ENCODE results near the gene AGT.

AGT gene

DNA sequence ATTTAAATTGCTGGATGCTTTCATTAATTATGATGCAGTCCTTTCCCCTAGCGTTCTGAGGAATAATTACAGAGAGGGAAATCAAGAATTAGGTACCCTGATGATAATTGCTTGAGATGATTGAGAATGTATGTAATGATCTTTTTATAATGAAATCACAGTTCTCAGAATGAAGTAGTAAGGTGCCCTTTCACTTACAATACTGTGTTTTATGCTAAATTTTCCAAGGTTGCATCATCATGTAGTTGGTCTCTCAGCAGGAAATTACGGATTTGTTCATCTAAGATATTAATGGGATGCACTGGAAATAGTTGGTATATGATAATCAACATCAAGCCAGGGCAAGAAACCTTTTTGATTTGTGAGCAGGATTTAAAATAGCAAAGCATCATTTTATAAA lies 34.1 kb downstream of the AGT start:
- no peak overlapping the region for H3K23ac ChIP-seq (ENCODE audit: low read depth, low read length, poor library complexity)
- no peaks in the 10 kb centered on the region for H3K4me1 ChIP-seq (ENCODE audit: control insufficient read depth in 2 of 2, insufficient read depth in 1 of 2, low read depth in 1 of 2, low read length in 2 of 2)
- H3K27ac ChIP-seq (replicated peaks; ENCODE audit: low read length), result no peak overlapping the region
- WGBS, 2 donors (ENCODE audit: extremely low coverage in 2 of 2, insufficient read length in 2 of 2, insufficient replicate concordance in 1 of 2), result no CpG with 5 or more reads among the region's 2 CpGs
- H3K9ac ChIP-seq (ENCODE audit: low read depth, low read length, poor library complexity), result no peak overlapping the region
- peaks cover 0 to 20% of the 10 kb centered on the region in 2 donors for H3K9me3 ChIP-seq (replicated peaks in 1 of 2; ENCODE audit: control insufficient read depth in 2 of 2, insufficient read depth in 1 of 2, low read depth in 1 of 2, low read length in 2 of 2)
- H3K4ac ChIP-seq (ENCODE audit: low read length), result no peak overlapping the region
- no peak overlapping the region for H2BK15ac ChIP-seq (ENCODE audit: low read length)
- H2BK12ac ChIP-seq (ENCODE audit: low read length), result no peak overlapping the region
- no peak for DNase-seq (ENCODE audit: low spot score)
- peaks cover 19 to 100% of the 10 kb centered on the region in 2 donors for H3K36me3 ChIP-seq (replicated peaks in 1 of 2; ENCODE audit: control insufficient read depth in 2 of 2, insufficient read depth in 2 of 2, low read length in 2 of 2)
- no peak overlapping the region for H4K8ac ChIP-seq (ENCODE audit: low read depth, low read length)
- H3K79me1 ChIP-seq (ENCODE audit: low read depth, low read length), result no peaks in the 10 kb centered on the region
- H3K14ac ChIP-seq (ENCODE audit: low read length), result no peak overlapping the region
- H3K4me3 ChIP-seq (ENCODE audit: low read length in 2 of 2), result no peak overlapping the region
- H3K27me3 ChIP-seq (ENCODE audit: control insufficient read depth in 3 of 3, insufficient read depth in 3 of 3, low read depth in 1 of 3, low read length in 3 of 3), result no peaks in the 10 kb centered on the region
- H2AFZ ChIP-seq (ENCODE audit: low read length), result no peak overlapping the region
- no peak overlapping the region for H2AK5ac ChIP-seq (ENCODE audit: low read depth, low read length)
- no peak overlapping the region for H3K4me2 ChIP-seq (ENCODE audit: insufficient read depth, low read length, poor library complexity, severe bottlenecking)
- H2BK120ac ChIP-seq (ENCODE audit: low read depth, low read length), result no peak overlapping the region
- no peak overlapping the region for H4K91ac ChIP-seq (ENCODE audit: low read depth, low read length, poor library complexity)
- no peak overlapping the region for H3K18ac ChIP-seq (ENCODE audit: low read length)
- no peak overlapping the region for H2BK5ac ChIP-seq (ENCODE audit: low read length)

DNA sequence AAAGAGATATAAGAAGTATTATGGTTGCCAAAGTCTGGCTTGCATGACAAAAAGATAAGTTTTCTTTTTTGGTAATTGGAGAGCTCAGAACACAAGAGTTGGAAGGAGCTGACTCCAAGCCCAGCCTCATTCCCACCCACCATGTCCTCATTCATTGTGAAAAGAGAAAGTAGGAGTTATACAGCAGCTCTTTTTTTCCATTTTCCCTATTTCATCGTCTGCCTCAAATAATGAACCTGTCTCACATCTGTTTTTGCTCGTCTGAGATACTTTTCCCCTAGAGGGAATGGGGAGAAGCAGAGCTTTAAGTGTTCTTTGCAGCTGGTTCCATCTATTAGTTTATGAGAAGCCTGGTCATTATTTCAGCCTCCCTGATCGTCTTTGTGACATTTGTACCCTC lies 34.7 kb downstream of the AGT start:
- H3K4ac ChIP-seq (ENCODE audit: low read length), result no peak overlapping the region
- H2BK5ac ChIP-seq (ENCODE audit: low read length), result no peak overlapping the region
- no peak overlapping the region for H2BK120ac ChIP-seq (ENCODE audit: low read depth, low read length)
- peaks cover 18 to 100% of the 10 kb centered on the region in 2 donors for H3K36me3 ChIP-seq (replicated peaks in 1 of 2; ENCODE audit: control insufficient read depth in 2 of 2, insufficient read depth in 2 of 2, low read length in 2 of 2)
- no peak overlapping the region for H2BK12ac ChIP-seq (ENCODE audit: low read length)
- H3K9me3 ChIP-seq (replicated peaks in 1 of 2; ENCODE audit: control insufficient read depth in 2 of 2, insufficient read depth in 1 of 2, low read depth in 1 of 2, low read length in 2 of 2), result peaks cover 0 to 21% of the 10 kb centered on the region in 2 donors
- WGBS, 2 donors (ENCODE audit: extremely low coverage in 2 of 2, insufficient read length in 2 of 2, insufficient replicate concordance in 1 of 2), result no CpG with 5 or more reads among the region's 3 CpGs
- H3K4me2 ChIP-seq (ENCODE audit: insufficient read depth, low read length, poor library complexity, severe bottlenecking), result no peak overlapping the region
- no peak overlapping the region for H3K4me3 ChIP-seq (ENCODE audit: low read length in 2 of 2)
- no peak overlapping the region for H3K14ac ChIP-seq (ENCODE audit: low read length)
- H4K8ac ChIP-seq (ENCODE audit: low read depth, low read length), result no peak overlapping the region
- DNase-seq (ENCODE audit: low spot score), result no peak
- no peak overlapping the region for H3K23ac ChIP-seq (ENCODE audit: low read depth, low read length, poor library complexity)
- H2BK15ac ChIP-seq (ENCODE audit: low read length), result no peak overlapping the region
- H2AFZ ChIP-seq (ENCODE audit: low read length), result no peak overlapping the region
- no peaks in the 10 kb centered on the region for H3K79me1 ChIP-seq (ENCODE audit: low read depth, low read length)
- H3K4me1 ChIP-seq (ENCODE audit: control insufficient read depth in 2 of 2, insufficient read depth in 1 of 2, low read depth in 1 of 2, low read length in 2 of 2), result no peaks in the 10 kb centered on the region
- no peak overlapping the region for H2AK5ac ChIP-seq (ENCODE audit: low read depth, low read length)
- no peak overlapping the region for H4K91ac ChIP-seq (ENCODE audit: low read depth, low read length, poor library complexity)
- no peak overlapping the region for H3K9ac ChIP-seq (ENCODE audit: low read depth, low read length, poor library complexity)
- no peak overlapping the region for H3K18ac ChIP-seq (ENCODE audit: low read length)
- H3K27ac ChIP-seq (replicated peaks; ENCODE audit: low read length), result no peak overlapping the region
- H3K27me3 ChIP-seq (ENCODE audit: control insufficient read depth in 3 of 3, insufficient read depth in 3 of 3, low read depth in 1 of 3, low read length in 3 of 3), result no peaks in the 10 kb centered on the region

DNA sequence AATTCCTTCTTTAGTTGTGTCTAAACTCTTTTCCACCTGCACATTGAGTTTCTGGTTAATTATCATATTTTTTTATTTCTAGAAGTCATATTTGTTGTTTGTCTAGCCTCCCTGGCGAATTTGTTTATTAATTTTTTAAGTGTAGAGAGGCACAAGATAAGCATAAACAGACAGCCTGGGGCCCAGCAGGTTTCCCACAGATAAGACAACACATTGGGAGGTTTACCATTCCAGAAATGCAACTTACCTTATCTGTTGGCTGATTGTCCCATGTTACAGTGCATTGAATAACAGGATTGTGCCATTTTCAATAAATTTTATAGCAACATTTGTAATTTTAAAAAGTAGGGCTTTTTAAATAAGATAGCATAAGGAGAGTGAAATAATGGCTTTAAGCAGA lies 36.7 kb downstream of the AGT start:
- Histone ChIP-seq H3K79me1 (ENCODE audit: low read depth, low read length) (no peaks in the 10 kb centered on the region), H3K9me3 (replicated peaks in 1 of 2; ENCODE audit: control insufficient read depth in 2 of 2, insufficient read depth in 1 of 2, low read depth in 1 of 2, low read length in 2 of 2) (peaks cover 0 to 21% of the 10 kb centered on the region in 2 donors), H3K23ac (ENCODE audit: low read depth, low read length, poor library complexity) (no peak overlapping the region), H4K8ac (ENCODE audit: low read depth, low read length) (no peak overlapping the region), H3K4me2 (ENCODE audit: insufficient read depth, low read length, poor library complexity, severe bottlenecking) (no peak overlapping the region), H2AFZ (ENCODE audit: low read length) (no peak overlapping the region), H2BK5ac (ENCODE audit: low read length) (no peak overlapping the region), H3K18ac (ENCODE audit: low read length) (no peak overlapping the region), H3K27me3 (ENCODE audit: control insufficient read depth in 3 of 3, insufficient read depth in 3 of 3, low read depth in 1 of 3, low read length in 3 of 3) (no peaks in the 10 kb centered on the region), H3K9ac (ENCODE audit: low read depth, low read length, poor library complexity) (no peak overlapping the region), H2BK12ac (ENCODE audit: low read length) (no peak overlapping the region), H3K14ac (ENCODE audit: low read length) (no peak overlapping the region), H2BK120ac (ENCODE audit: low read depth, low read length) (no peak overlapping the region), H3K36me3 (replicated peaks in 1 of 2; ENCODE audit: control insufficient read depth in 2 of 2, insufficient read depth in 2 of 2, low read length in 2 of 2) (peaks cover 14 to 100% of the 10 kb centered on the region in 2 donors), H2BK15ac (ENCODE audit: low read length) (no peak overlapping the region), H3K4me1 (ENCODE audit: control insufficient read depth in 2 of 2, insufficient read depth in 1 of 2, low read depth in 1 of 2, low read length in 2 of 2) (no peaks in the 10 kb centered on the region), H3K27ac (replicated peaks; ENCODE audit: low read length) (no peak overlapping the region), H2AK5ac (ENCODE audit: low read depth, low read length) (no peak overlapping the region), H3K4me3 (ENCODE audit: low read length in 2 of 2) (no peak overlapping the region), H3K4ac (ENCODE audit: low read length) (no peak overlapping the region), H4K91ac (ENCODE audit: low read depth, low read length, poor library complexity) (no peak overlapping the region)
- no peak for DNase-seq (ENCODE audit: low spot score)
- no CpG with 5 or more reads among the region's 1 CpG for WGBS, 2 donors (ENCODE audit: extremely low coverage in 2 of 2, insufficient read length in 2 of 2, insufficient replicate concordance in 1 of 2)

DNA sequence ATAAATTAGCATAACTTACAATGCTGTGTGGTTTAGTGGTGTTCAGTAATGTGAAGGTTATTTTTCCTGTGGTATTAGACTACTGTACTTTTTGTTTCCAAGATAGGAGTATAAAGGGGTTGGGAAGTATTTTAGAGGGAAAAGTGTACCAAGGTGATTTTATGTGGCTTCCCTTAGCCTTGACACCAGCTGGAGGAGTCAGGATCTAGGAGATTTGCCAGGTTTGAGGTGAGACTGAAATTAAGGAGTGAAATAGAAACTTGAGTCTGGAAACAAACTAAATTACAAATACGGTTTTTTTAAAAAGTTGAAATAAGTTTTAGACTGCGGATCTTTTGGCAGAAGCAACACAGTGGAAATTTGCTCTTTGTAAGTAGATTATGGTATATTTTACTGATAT lies 39.3 kb downstream of the AGT start:
- DNase-seq (ENCODE audit: low spot score), result no peak
- H3K27ac ChIP-seq (replicated peaks; ENCODE audit: low read length), result no peak overlapping the region
- no peak overlapping the region for H3K4ac ChIP-seq (ENCODE audit: low read length)
- H2BK5ac ChIP-seq (ENCODE audit: low read length), result no peak overlapping the region
- peaks cover 14 to 99% of the 10 kb centered on the region in 2 donors for H3K36me3 ChIP-seq (replicated peaks in 1 of 2; ENCODE audit: control insufficient read depth in 2 of 2, insufficient read depth in 2 of 2, low read length in 2 of 2)
- H2AK5ac ChIP-seq (ENCODE audit: low read depth, low read length), result no peak overlapping the region
- no peak overlapping the region for H3K4me3 ChIP-seq (ENCODE audit: low read length in 2 of 2)
- no peaks in the 10 kb centered on the region for H3K79me1 ChIP-seq (ENCODE audit: low read depth, low read length)
- no peaks in the 10 kb centered on the region for H3K27me3 ChIP-seq (ENCODE audit: control insufficient read depth in 3 of 3, insufficient read depth in 3 of 3, low read depth in 1 of 3, low read length in 3 of 3)
- H2BK12ac ChIP-seq (ENCODE audit: low read length), result no peak overlapping the region
- WGBS, 2 donors (ENCODE audit: extremely low coverage in 2 of 2, insufficient read length in 2 of 2, insufficient replicate concordance in 1 of 2), result no CpG with 5 or more reads among the region's 2 CpGs
- H3K4me2 ChIP-seq (ENCODE audit: insufficient read depth, low read length, poor library complexity, severe bottlenecking), result no peak overlapping the region
- H3K14ac ChIP-seq (ENCODE audit: low read length), result no peak overlapping the region
- no peak overlapping the region for H4K91ac ChIP-seq (ENCODE audit: low read depth, low read length, poor library complexity)
- peaks cover 0 to 21% of the 10 kb centered on the region in 2 donors for H3K9me3 ChIP-seq (replicated peaks in 1 of 2; ENCODE audit: control insufficient read depth in 2 of 2, insufficient read depth in 1 of 2, low read depth in 1 of 2, low read length in 2 of 2)
- no peak overlapping the region for H3K9ac ChIP-seq (ENCODE audit: low read depth, low read length, poor library complexity)
- H3K18ac ChIP-seq (ENCODE audit: low read length), result no peak overlapping the region
- no peak overlapping the region for H4K8ac ChIP-seq (ENCODE audit: low read depth, low read length)
- no peak overlapping the region for H2BK120ac ChIP-seq (ENCODE audit: low read depth, low read length)
- H3K4me1 ChIP-seq (ENCODE audit: control insufficient read depth in 2 of 2, insufficient read depth in 1 of 2, low read depth in 1 of 2, low read length in 2 of 2), result no peaks in the 10 kb centered on the region
- no peak overlapping the region for H2BK15ac ChIP-seq (ENCODE audit: low read length)
- H3K23ac ChIP-seq (ENCODE audit: low read depth, low read length, poor library complexity), result no peak overlapping the region
- no peak overlapping the region for H2AFZ ChIP-seq (ENCODE audit: low read length)

Measured in neuronal stem cell (in vitro differentiated cells).